HCT116 (cell line): ENCODE data around the gene MAP2K3.

ENCODE experiments used
- CTCF ChIP-seq, 3 experiments: fragments of 200-600 bp in 1 of 3; sonication (generic) in 1 of 3; IDR thresholded peaks in 2 of 3; conservative IDR thresholded peaks in 1 of 3; 2 replicates each; pipeline ENCODE4 v1.5.1; 2012 to 2017; ENCODE audit warnings: low read depth in 2 of 3, low read length in 2 of 3, antibody characterized with exemption in 1 of 3, borderline replicate concordance in 1 of 3, control low read depth in 1 of 3, mild to moderate bottlenecking in 1 of 3, mixed read lengths in 1 of 3, mixed run types in 1 of 3, moderate library complexity in 1 of 3; ENCODE audit not compliant: insufficient read depth in 1 of 3
- EZH2 ChIP-seq: fragments of 200-600 bp; sonication (generic); IDR thresholded peaks from 2 replicates; pipeline ENCODE4 v1.6.1; 2017; ENCODE audit warnings: antibody characterized with exemption, mixed run types
- MAX ChIP-seq: IDR thresholded peaks from 2 replicates; pipeline ENCODE4 v1.6.1; 2012
- POLR2A ChIP-seq: IDR thresholded peaks from 2 replicates; pipeline ENCODE4 v1.7.0; 2011; ENCODE audit warnings: borderline replicate concordance; ENCODE audit not compliant: insufficient read depth, insufficient read length; ENCODE audit errors: extremely low read depth
- REST ChIP-seq: IDR thresholded peaks from 2 replicates; pipeline ENCODE4 v1.6.1; 2012; ENCODE audit warnings: low read depth
- SIN3A ChIP-seq: IDR thresholded peaks from 2 replicates; pipeline ENCODE4 v1.6.1; 2012; ENCODE audit warnings: low read depth
- ZNF274 ChIP-seq: fragments of 200-500 bp; sonication (Bioruptor generic); IDR thresholded peaks from 2 replicates; pipeline ENCODE4 v1.6.1; 2014; ENCODE audit warnings: mild to moderate bottlenecking, low read depth, low read length, inconsistent platforms

- TF ChIP-seq ZNF274 (no peak), MAX (no peak), CTCF (IDR thresholded peaks at IDR 0.05 in 2 of 3, conservative IDR thresholded peaks at IDR 0.05 in 1 of 3; ENCODE audit: borderline replicate concordance in 1 of 3, insufficient read depth in 1 of 3, low read depth in 2 of 3, low read length in 2 of 3) (no peak), SIN3A (no peak), EZH2 (no peak), POLR2A (no peak), REST (no peak)
Measured at GRCh38 chr17:21289902-21290571, 5.5 kb downstream of the MAP2K3 start.
